ENCODE measurements around the gene PLA2G4F. TPM values are rescaled to one million over a fixed set of nuclear protein-coding genes. Genes with fewer than 3 reads are reported as not detected.

The PLA2G4F gene
- total RNA-seq, 4 donors from 2014 or later, result not detected

DNA sequence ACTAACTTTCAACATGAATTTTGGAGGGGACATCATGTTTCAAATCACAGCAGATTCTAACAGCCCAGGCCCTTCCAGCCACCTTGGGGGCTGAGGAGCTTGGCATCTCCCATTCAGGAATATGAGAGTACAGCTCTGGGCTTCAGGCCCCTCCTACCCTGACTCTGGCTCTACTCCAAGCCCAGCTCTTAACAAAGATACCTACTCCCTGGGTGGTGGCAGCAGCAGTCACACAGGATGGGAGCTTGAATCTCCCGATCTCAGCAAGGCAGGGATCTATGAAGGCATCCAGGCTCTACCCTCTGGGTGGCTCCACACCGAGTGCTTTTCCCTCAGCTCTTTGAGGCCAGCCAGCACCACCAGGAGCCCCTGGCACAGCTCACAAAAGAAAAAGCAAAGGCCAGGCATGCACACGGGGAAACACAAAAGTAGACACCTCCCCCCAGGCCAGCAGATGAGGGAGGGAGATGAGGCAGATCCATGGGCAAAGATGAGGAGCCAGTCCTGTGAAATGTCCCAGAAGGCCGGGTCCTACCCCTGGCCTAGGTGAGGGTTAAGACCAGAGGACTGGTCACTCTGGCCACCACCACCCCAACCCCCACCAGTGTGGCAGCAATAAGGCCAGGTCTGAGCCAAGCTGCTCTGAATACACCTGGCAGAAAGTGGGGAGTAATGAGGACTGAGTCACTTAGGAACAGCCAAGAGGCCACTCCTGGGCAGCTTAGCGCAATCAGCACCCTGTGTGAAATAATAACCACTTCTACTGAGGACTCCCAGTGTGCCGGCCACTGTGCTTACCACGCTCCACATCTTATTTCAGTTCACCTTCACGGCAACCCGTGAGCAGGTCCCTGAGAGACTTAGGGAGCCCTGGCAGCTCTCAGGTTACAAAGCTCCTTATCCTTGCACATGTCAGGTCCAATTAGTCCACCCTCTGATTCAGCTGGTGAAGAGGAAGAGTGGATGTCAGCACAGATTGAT is 24.3 kb downstream of the PLA2G4F start:
- TF ChIP-seq, protein P1, sequence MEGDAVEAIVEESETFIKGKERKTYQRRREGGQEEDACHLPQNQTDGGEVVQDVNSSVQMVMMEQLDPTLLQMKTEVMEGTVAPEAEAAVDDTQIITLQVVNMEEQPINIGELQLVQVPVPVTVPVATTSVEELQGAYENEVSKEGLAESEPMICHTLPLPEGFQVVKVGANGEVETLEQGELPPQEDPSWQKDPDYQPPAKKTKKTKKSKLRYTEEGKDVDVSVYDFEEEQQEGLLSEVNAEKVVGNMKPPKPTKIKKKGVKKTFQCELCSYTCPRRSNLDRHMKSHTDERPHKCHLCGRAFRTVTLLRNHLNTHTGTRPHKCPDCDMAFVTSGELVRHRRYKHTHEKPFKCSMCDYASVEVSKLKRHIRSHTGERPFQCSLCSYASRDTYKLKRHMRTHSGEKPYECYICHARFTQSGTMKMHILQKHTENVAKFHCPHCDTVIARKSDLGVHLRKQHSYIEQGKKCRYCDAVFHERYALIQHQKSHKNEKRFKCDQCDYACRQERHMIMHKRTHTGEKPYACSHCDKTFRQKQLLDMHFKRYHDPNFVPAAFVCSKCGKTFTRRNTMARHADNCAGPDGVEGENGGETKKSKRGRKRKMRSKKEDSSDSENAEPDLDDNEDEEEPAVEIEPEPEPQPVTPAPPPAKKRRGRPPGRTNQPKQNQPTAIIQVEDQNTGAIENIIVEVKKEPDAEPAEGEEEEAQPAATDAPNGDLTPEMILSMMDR (IDR thresholded peaks at IDR 0.05; ENCODE audit: low read depth), result no peak

DNA sequence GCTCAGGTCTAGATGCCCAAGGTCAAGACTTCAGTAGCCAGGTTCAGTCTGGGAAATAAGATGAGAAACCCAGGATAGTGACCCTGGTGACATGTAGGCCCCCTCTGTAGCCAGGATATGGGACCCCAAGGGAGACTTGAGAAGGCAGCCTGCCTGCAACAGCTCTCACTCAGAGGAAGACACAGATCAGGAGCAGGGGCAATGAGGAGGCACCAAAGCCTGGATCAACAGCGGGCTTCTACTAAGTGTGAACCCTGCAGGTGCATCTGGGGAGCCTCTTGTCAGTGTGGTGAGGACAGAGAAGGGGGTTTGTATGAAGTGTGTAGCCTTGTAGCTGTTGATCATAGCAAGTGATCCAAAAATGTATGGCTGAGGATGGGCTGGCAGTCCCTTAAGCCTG is 25.4 kb downstream of the PLA2G4F start:
- TF ChIP-seq, protein P1 (IDR thresholded peaks at IDR 0.05; ENCODE audit: low read depth), result no peak

DNA sequence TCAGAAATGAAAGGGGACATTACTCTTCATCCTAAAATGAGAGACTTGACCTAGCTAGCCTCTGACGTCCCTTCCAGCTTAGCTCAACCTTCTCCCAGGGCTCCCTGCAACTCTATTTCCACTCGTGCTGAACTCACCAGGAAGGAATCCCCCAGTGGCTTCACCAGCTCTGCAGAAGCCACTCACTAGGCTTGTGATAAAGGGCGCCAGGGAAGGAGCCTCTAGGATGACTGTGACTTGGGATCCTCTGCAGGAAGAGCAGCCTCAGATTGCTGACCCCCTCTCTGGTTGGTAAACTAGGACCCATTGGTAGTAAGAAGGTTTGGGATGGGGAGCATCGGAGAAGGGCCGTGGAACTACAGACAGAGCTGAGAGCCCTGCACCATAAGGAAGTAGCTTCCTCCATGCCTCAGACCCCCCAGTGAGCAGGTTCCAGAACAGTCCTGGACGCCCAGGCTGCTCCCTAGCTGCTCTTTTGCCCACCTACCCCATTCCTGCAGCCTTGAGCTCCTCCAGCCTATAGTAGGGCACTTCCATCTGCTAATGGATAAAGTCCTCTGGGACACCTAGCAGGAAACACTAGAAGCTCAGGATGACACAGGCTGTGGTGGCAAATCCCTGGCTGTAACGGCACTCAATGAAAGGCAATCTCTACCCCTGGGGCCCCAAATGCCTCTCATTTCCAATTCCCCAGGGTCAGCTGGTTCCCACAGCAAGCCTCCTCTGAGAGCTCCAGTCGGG is 26.0 kb downstream of the PLA2G4F start:
- TF ChIP-seq, protein P1 (IDR thresholded peaks at IDR 0.05; ENCODE audit: low read depth), result no peak

DNA sequence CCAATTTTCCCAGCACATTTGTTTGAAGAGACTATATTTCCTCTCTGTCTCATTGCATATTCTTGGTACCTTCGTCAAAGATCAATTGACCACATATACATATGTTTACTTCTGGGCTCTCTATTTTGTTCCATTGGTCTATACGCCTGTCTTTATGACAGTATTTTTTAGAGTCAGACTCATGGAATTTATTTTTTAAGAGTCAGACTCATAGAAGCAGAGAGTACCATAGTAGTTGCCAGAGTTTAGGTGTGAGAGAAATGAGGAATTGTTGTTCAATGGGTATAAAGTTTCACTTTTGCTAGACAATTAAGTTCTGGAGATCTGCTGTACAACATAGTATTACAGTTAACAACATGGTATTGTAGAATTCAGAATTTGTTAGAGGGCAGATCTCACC is 27.1 kb downstream of the PLA2G4F start:
- TF ChIP-seq, protein P1 (IDR thresholded peaks at IDR 0.05; ENCODE audit: low read depth), result no peak

DNA sequence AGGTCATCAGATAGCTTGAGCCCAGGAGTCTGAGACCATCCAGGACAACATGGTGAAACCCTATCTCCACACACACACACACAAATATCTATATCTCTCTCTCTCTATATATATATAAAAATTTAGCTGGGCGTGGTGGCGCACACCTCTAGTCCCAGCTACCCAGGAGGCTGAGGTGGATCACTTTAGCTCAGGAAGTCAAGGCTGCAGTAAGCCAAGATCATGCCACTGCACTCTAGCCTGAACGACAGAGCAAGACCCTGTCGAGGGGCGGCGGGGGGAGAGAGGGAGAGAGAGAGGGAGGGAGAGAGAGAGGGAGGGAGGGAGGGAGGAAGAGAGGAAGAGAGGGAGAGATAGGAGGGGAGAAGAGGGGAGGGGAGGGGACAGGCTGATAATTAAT is 28.0 kb downstream of the PLA2G4F start:
- TF ChIP-seq, protein P1 (IDR thresholded peaks at IDR 0.05; ENCODE audit: low read depth), result no peak

DNA sequence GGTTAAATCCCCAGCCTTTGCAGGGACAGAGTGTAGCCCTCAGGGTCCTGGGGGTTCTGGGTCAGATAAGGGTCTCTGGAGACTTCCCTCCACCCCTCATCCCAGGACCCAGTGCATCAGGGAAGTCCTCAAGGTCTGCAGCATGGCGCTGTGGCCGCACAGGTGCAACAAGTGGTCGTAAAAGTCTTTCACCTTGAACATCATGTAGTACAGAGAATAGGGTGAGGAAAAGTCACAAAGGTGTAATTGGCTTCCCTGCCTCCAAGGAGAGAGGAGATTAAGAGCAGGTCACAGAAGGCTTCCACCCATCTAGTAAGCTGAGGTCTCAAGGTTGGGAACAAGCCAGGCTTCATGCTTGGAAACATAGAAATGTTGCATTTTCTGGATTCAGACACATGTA is 32.9 kb downstream of the PLA2G4F start:
- TF ChIP-seq, protein P1 (IDR thresholded peaks at IDR 0.05; ENCODE audit: low read depth), result no peak

DNA sequence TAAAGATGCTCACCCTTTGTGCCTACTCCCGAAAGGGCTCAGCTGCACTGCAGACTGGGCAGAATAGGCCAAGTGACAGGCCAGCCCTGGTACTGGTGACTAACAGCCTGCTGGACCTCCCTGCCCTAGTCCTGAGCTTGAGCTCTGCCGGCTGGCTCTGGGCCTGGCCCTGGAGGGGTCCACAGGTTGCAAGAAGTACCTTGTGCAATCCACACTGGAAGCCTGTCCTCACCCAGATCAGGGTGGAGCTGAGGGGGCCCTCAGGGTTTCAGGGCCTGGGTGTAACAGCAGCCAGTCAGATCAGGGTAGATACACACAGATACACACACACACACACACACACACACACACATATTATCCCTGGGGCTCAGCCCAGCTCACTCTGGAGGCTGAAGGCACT is 34.8 kb downstream of the PLA2G4F start:
- TF ChIP-seq, protein P1 (IDR thresholded peaks at IDR 0.05; ENCODE audit: low read depth), result no peak

All from subcutaneous adipose tissue (tissue), 4 donors.